GM19372 (cell line): ENCODE data around the gene SLC6A1.

Experiments
- ATAC-seq: cut with Tn5 transposase; IDR thresholded peaks from one replicate; pipeline ENCODE4 v1.9.1; 2021; ENCODE audit warnings: mild to moderate bottlenecking, low read depth, moderate library complexity; ENCODE audit not compliant: unreplicated experiment

SLC6A1 gene

DNA sequence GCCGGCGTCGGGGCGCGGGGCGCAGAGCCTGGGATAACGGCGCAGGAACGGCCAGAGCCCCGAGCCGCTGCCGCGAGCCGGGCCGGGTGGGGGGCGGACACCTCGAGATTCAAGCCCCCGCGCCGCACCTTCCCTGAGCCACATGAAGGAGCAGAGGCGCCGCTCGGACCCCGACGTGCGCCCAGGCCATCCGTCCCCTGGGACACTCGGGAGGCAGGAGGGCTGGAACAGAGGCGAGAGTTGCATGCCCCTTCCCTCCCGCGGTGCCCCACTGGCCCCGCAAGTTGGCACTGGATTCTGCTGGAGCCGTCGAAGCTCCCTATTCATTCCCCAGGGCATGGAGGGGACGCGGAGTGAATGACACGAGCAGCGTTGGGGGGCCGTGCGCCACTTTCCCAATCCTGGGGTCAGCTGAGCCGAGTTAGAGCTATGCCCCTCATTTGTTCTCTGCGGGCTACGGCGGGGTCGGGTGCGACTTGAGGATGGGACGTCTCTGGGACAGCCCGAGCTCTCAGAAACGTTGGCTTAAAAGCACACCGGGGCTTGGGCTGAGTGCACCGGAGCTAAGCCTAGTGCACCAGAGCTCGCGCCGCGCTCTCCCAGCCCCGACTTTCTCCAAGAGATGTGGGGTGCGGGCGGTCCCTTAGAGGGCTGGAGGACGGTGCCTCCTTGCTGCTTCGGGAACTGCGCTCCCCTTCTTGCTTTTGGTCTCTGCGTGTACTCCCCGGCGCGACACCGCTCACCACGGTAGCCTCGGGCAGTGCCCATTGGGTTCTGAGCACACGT, 588 bp downstream of the SLC6A1 start:
- ATAC-seq, result no peak

DNA sequence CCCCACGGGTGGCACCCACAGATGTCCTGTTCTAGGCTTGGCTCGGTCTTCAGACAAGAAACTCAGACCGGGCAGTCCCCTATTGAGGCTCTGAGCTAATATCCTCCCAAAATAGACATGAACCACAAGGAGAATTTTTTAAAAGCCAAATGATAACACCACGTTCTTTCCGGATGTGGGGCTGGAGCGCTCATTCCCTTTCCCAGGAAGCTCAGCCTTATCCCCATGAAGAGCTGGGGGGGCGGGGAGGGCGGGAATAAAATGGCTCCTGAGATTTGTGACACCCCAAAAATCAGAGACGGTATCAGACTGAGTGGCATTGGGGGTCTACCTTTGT, 1.1 kb downstream of the SLC6A1 start:
- no peak for ATAC-seq

DNA sequence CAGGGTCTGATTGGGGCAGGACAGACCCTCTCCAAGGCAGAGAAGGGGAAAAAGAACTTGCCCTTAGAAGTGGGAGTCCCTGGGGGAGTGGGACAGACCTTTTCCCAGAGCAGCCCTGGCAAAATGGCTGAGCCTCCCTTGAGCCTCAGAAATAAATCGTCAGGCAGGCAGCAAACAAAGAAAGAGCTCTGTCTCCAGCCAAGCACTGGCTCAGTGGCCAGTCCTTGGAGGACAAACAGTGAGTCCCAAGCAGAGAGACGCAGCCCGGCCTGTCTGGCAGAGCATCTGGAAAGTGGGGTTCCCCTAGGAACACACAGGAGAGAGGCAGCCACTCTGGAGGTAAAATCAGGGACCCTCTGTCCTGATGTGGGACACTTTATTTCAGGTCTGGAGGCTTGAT, 1.8 kb downstream of the SLC6A1 start:
- no peak for ATAC-seq

- no peak for ATAC-seq
These were observed 3.3 kb downstream of the SLC6A1 start for GRCh38 chr3:10995871-10996270.

DNA sequence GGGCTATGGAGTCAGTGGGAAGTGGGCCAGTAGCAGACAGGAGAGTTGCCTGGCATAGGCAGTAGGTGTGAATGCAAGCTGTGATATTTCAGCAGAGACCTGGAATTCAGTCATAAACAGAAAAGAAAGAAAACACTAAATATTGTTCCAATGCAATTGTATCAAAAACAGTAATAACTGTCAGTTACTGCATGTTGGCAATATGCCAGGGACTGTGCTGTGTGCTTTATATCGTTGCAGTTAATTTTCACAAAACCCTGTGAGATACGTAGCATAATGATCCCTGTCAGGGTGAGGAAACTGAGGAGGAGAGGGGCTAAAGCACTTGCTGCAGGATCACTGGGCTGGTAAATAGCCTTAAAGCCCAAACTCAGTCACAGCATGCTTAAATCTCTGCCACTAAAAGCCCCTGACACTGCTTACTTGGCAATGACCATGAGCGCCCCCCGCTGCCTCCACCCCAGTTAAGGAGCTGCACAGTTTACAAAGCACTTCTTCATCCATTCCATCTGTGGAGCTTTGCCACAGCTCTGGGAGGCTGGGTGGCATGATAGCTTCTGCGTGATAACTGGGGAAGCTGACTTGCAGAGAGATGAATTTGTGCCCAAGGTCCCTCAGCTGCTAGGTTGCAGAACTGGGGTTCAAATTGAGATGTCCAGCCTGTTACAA, 3.9 kb downstream of the SLC6A1 start:
- no peak for ATAC-seq

DNA sequence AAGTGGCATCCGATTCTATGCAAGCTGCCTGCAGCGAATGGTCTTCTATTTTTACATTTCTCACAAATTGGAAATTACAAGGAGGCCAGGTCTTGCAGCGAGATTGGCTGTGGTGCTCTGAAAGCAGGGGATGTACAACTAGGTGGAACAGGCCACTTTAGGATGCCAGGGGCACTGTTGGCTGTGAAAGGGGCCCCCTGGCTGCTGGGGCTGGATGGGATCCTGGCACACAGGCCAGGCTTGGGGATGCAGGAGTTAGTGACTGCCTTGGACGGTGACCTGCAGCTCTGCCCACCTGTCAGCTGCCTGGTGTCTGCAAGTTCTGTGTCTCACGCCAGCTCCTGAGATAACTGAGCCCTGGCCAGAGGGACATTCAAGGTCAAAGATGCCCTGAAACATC, 4.6 kb downstream of the SLC6A1 start:
- no peak for ATAC-seq

DNA sequence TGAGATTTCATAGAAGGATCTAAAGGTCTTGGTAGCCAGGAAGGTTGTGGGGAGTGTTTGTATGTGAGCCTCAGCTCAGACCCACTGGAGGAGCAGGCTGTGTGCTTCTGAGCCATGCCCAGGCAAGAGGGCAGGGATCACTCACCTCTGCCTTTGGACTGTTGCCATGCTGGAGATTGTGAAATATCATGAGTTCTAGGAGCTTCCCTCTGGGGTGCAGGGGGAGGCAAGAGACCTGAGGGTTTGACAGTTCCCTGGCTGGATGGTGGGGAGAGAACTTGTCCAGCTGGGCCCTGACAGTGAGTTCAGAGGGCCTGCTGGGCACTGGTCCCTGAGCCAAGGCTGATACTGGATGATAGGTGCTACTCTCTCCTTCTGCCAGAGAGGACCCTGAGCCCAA, 6.0 kb downstream of the SLC6A1 start:
- ATAC-seq, result no peak

GRCh38 chr3:10999221-11000107, 6.9 kb downstream of the SLC6A1 start:
- no peak for ATAC-seq

- ATAC-seq, result no peak
These were observed 8.0 kb downstream of the SLC6A1 start for GRCh38 chr3:11000528-11000927.

- no peak for ATAC-seq
These were observed 8.6 kb downstream of the SLC6A1 start for GRCh38 chr3:11001020-11001657.

DNA sequence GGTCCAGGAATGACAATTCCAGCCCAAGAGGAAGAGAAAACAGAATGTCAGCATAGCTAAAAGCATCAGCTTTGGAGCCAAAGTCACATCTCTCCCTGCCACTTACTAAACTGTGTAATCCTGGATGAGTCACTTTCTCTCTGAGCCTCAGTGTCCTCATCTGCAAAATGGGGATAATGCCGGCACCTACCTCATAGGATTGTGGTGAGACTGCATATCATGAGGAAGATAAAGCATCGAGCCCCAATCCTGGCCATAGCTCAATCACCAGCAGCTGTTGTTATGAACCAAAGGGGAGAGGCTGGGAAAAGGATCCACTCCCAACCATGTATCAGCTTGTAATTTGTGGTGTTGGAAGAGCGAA, 9.1 kb downstream of the SLC6A1 start:
- ATAC-seq, result no peak

- ATAC-seq, result no peak
These were observed 9.8 kb downstream of the SLC6A1 start for GRCh38 chr3:11002371-11002807.

DNA sequence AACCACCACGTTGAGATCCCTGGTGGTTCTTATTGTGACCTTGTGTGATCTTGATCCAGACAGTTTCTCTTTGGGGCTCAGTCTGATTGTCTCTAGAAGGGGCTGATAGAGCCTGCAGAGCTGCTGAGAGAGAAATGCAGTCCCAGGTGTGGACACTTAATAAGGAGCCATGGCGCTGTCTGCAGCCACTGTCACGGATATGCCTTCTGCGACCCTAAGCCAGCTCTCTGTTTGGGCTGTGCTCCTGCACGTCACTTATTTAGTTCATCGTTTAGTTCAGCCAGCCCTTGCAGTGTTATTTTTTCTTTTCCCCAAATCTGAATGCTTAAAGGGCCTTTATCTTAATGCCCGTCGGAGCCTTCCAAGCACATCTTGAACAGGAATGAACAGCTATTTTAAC, 12.0 kb downstream of the SLC6A1 start:
- no peak for ATAC-seq

DNA sequence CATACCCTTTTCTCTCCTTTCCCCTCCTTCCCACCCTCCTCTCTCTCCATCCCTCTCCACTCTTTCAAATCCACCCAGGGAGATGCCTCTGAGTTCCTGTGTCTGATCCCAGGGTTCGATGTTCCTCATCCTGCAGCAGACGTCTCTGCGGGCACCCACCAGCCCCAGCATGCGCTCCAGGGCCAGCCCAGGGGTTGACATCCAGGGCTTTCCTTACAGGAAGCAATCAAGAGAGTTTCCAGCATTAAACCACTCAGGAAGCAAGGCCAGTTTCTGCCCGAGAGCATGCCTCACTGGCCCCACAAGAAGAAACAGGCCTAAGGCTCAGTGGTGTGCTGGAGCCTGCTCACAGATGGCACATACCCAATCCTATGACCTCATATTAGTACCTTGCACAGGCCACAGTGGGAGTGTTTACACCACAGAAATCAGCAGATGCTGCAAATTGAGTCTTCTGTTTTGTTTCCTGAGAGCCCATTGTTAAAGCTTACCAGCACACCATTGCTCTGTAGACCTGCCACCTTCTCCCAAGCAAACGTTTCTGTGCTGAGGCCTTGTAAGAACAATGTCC, 13.2 kb downstream of the SLC6A1 start:
- ATAC-seq, result no peak

DNA sequence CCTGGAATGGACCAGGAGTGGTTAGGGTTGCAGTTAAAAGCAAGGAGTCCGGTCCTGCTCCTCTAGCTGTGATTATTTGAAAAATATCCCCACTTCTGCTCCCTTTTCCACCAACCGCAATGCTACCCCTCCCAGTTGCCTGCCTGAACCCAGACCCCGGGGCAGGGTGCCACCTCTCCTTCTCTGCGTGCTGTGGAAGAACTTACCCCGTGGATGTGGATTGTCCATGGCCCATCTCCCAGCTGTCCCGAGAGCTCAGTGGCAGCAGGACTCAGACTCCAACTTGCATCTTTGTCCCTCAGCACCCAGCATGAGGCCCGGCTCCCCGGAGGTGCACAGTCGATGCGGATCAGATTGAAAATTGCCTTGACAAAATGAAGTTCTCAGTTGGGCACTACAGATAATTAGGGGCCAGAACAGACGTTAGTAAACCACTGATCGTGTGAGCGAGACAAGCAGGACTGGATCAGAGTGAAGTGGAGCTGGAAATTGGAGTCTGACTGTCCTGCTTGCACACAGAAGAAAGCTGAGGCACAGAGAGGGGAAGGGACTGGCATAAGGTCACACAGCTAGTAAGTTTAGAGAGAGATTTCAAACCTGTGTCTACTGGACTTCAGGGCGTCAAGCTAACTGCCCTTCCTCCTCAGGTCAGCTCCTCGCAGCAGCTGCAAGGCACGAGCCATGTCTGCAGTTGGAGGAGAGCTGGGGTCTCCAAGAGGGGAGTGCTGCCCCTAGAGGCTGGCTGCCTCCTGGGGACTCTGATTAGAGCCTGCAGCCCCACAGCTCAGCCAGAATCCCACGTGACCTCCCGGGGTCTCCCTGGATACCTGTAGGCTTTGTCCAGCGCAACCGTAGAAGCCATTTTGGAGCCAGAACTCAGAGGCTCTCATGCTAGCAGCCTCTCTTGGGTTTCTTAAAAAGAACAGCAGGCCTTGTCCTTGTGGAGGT, 14.7 kb downstream of the SLC6A1 start:
- no peak for ATAC-seq

DNA sequence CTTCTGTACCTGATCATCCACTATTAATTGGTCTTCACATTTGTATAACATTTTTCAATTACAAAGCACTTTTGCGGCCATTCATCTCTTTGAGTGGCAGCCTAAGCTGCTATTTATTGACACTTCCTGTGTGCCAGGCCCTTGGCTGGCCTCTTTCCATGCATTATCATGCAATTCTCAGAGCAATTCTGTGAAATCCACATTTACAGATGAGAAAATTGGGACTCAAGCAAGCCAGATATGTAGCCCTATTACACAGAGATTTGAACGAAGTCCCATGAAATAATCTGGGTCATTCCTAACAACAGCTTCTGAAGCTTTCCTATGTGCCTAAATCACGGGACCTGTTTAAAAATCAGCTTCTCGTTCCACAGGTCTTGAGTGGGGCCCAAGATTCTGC, 17.4 kb downstream of the SLC6A1 start:
- ATAC-seq, result no peak

GRCh38 chr3:11010426-11011165, 18.0 kb downstream of the SLC6A1 start:
- ATAC-seq, result no peak

DNA sequence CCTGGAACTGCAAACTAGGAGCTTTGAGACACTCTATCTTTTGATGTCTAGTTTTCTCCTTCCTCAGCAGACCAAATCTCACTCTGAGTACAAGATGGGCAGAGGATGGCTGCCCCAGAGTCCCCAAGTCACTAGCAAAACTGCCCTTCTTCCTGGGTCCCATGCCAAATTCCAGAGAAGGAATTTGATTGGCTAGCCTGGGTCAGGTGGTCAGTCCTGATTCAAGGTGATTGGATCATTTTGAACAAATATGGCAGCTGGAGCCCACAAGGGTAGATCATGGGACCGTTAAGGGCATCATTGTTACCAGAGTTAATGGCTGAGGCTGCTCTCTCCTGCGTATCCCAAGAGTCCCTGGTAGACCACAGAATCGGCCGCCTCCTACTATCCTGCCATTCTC, 21.7 kb downstream of the SLC6A1 start:
- no peak for ATAC-seq

GRCh38 chr3:11014752-11015151, 22.2 kb downstream of the SLC6A1 start:
- no peak for ATAC-seq
